ENCODE measurements around the gene COL1A2. TPM values are rescaled to one million over a fixed set of nuclear protein-coding genes. Genes with fewer than 3 reads are reported as not detected.
A peak's percentile ranks its signal among the peaks of the same experiment; 100 is the strongest.

The COL1A2 gene
- total RNA-seq, 1 donor = 2,828 TPM

DNA sequence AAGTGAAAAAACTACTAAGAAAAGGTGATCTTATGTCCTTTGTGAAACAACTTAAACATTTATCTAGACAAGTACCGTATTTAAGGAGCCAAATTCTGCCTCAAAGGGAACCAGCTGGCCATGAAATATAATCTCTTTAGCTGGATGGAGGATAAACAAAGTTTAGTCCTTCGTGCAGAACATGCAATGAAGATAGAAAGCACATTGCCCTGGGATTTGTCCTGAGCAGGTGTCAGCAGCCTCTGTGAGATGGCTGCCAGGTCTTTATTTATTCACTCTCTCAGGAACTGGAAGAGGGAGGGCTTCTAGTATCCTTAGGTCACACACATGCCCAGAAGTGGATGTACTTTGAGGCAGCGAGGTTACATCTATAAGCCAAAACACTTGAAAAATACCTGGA is 57.5 kb downstream of the COL1A2 start:
- TF ChIP-seq, protein P1, sequence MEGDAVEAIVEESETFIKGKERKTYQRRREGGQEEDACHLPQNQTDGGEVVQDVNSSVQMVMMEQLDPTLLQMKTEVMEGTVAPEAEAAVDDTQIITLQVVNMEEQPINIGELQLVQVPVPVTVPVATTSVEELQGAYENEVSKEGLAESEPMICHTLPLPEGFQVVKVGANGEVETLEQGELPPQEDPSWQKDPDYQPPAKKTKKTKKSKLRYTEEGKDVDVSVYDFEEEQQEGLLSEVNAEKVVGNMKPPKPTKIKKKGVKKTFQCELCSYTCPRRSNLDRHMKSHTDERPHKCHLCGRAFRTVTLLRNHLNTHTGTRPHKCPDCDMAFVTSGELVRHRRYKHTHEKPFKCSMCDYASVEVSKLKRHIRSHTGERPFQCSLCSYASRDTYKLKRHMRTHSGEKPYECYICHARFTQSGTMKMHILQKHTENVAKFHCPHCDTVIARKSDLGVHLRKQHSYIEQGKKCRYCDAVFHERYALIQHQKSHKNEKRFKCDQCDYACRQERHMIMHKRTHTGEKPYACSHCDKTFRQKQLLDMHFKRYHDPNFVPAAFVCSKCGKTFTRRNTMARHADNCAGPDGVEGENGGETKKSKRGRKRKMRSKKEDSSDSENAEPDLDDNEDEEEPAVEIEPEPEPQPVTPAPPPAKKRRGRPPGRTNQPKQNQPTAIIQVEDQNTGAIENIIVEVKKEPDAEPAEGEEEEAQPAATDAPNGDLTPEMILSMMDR (IDR thresholded peaks at IDR 0.05; ENCODE audit: insufficient read depth, low read depth, low read length) = no peak
- peak; percentile 31 for DNase-seq (ENCODE audit: low read depth)
- H3K4me3 ChIP-seq (ENCODE audit: low read depth, low read length) = no peak overlapping the region

DNA sequence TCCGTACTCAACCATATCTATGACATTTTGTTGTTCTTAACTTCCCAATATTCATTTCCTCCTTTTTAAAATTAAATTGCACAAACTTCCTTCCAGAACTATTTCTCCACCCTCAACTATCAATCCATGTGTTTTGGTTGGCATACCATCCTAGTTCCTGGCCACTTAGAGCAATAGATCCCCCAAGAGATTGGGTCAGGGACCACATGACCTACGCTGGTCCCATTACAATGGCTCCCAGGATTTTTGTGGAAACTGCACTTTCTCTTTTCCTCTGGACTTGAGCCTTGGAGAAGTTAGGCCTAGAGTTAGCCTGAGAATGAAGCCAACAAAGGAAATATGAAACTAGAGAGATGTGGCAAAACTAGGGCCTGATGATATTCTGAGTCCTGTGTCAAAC is 59.2 kb downstream of the COL1A2 start:
- DNase-seq (ENCODE audit: low read depth) = no peak
- TF ChIP-seq, protein P1 (IDR thresholded peaks at IDR 0.05; ENCODE audit: insufficient read depth, low read depth, low read length) = no peak
- H3K4me3 ChIP-seq (ENCODE audit: low read depth, low read length) = no peak overlapping the region

DNA sequence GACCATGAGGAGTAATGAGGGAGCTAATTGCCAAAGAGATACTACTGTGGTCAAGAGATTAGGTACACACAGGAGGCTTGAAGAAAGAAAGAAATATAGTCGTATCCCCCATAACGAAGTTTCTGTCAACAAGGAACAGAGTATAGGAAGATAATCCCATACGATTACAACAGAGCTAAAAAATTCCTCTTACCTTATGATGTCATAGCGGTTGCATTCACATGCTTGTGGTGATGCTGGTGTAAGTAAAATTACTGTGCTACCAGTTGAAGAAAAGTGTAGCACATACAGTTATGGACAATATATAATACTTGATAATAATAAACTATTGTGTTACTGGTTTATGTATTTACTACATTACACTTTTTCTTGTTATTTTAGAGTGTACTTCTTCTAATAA is 63.3 kb downstream of the COL1A2 start:
- H3K4me3 ChIP-seq (ENCODE audit: low read depth, low read length) = no peak overlapping the region
- TF ChIP-seq, protein P1 (IDR thresholded peaks at IDR 0.05; ENCODE audit: insufficient read depth, low read depth, low read length) = no peak
- no peak for DNase-seq (ENCODE audit: low read depth)

DNA sequence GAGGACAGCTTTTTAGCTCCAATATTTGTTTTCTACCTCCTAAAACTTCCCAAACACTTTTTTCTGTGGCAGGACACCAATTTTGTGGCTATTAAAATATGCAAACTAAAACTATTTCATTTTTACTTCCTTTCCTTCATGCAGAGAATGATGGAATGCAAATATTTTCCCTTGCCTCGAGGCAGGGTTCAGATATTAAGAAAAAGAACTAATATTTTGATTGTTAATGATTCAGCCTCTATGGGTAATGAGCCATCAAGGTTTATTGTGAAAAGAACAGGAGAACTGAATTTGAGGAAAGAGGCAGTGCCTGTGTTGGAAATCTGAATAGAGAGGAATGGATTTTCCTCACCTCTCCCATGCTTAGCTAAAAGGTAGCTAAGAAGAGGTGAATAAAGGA is 71.8 kb downstream of the COL1A2 start:
- DNase-seq (ENCODE audit: low read depth) = peak; percentile 2
- H3K4me3 ChIP-seq (ENCODE audit: low read depth, low read length) = no peak overlapping the region
- TF ChIP-seq, protein P1 (IDR thresholded peaks at IDR 0.05; ENCODE audit: insufficient read depth, low read depth, low read length) = no peak

DNA sequence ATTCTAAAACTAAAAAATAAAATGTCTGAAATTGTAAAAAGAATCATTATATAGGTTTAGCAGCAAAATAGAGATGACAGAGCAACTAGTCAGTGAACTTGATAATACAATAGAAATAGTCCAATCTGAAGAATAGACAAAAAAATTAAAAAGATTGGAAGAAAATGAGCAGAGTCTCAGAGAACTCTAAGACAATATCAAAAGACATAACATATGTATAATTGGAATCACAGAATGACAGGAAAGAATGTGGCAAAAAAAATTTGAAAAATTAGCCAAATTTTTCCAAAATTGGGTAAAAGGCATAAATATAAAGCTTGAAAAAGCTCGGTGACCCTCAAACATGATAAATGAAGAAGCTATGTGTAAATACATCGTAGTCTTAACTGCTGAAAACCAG is 76.9 kb downstream of the COL1A2 start:
- TF ChIP-seq, protein P1 (IDR thresholded peaks at IDR 0.05; ENCODE audit: insufficient read depth, low read depth, low read length) = no peak
- DNase-seq (ENCODE audit: low read depth) = no peak
- no peak overlapping the region for H3K4me3 ChIP-seq (ENCODE audit: low read depth, low read length)

DNA sequence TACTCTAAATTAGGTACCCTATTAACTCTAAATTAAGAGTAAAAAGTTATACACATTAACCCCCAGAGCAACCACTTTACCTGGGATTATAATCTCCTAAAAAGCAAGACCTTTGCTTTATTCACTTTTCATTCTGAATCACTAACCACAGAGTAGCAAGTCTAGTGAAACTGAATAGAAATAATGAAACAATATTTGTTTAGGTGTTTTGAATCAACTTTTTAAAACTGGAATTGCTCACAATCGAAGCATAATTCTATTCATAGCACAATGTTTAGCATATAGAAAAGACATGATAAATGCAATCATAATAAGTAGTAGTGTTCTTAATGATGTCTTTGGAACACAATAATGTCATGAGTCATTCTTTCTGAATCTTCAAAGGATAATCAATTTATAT is 77.9 kb downstream of the COL1A2 start:
- H3K4me3 ChIP-seq (ENCODE audit: low read depth, low read length) = no peak overlapping the region
- TF ChIP-seq, protein P1 (IDR thresholded peaks at IDR 0.05; ENCODE audit: insufficient read depth, low read depth, low read length) = no peak
- DNase-seq (ENCODE audit: low read depth) = no peak

DNA sequence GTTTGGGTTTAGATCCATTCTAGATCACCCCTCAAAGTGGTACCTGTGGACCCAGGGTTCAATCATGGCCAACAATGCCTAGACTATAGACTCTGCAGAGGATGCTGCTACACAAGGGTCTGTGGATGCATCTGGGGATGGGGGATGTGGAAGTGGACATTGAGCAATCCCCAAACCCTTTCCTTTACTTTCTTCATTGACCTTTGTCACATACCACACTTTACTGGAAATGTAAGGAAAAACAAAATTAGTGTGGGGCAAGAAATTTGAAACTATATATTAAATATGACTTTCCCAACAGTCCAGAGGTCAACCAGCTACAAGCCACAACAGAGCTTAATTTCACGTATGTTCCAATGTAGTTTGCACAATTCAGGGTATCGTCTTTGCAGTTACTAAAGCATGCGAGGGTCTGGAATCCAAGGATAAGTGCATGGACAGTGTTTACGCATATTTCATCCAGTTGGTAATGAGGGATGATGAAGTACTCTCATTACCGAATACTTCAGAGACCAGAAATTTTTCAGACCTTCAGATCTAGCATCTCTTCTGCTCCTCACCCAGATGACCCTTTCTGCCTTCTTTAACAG is 81.7 kb downstream of the COL1A2 start:
- no peak overlapping the region for H3K4me3 ChIP-seq (ENCODE audit: low read depth, low read length)
- TF ChIP-seq, protein P1 (IDR thresholded peaks at IDR 0.05; ENCODE audit: insufficient read depth, low read depth, low read length) = no peak
- DNase-seq (ENCODE audit: low read depth) = no peak

Data from fibroblast of villous mesenchyme (primary cell).